ENCODE measurements around the gene AACS. TPM values are rescaled to one million over a fixed set of nuclear protein-coding genes. Genes with fewer than 3 reads are reported as not detected.

The AACS gene
- total and polyA plus RNA-seq, 4 donors = 15.4 to 33.5 (median 17.6) TPM

- 94 to 95% methylated on average over 43 of the region's 43 CpGs for WGBS, 2 donors
- H3K27me3 ChIP-seq (ENCODE audit: control insufficient read depth in 3 of 3, insufficient read depth in 3 of 3, low read length in 2 of 3) = no peaks in the 10 kb centered on the region
- no peak overlapping the region for H3K27ac ChIP-seq (ENCODE audit: low read depth in 1 of 2, low read length in 1 of 2)
- ATAC-seq (ENCODE audit: insufficient read depth, low FRiP score) (no peak), DNase-seq (no peak)
- TF ChIP-seq CTCF (IDR thresholded peaks at IDR 0.05; ENCODE audit: control extremely low read depth, extremely low read depth) = no peak
- H3K4me3 ChIP-seq = no peak overlapping the region
- H3K4me1 ChIP-seq (ENCODE audit: control insufficient read depth in 5 of 5, insufficient read depth in 5 of 5, low read length in 5 of 5) = no peaks in the 10 kb centered on the region
- peaks cover 0 to 5% (median 1%) of the 10 kb centered on the region in 4 donors for H3K36me3 ChIP-seq (ENCODE audit: control insufficient read depth in 4 of 4, insufficient read depth in 4 of 4, low read length in 4 of 4)
- H3K9ac ChIP-seq (ENCODE audit: insufficient read depth in 1 of 2, low read length in 2 of 2) = no peak overlapping the region
- H3K9me3 ChIP-seq (ENCODE audit: control insufficient read depth in 4 of 4, insufficient read depth in 3 of 4, low read length in 3 of 4) = peaks cover 0 to 3% (median 1%) of the 10 kb centered on the region in 4 donors
Measured at GRCh38 chr12:125024949-125025563, 40.2 kb upstream of the AACS start.

- ATAC-seq (ENCODE audit: insufficient read depth, low FRiP score) (no peak), DNase-seq (no peak)
- TF ChIP-seq CTCF (IDR thresholded peaks at IDR 0.05; ENCODE audit: control extremely low read depth, extremely low read depth) = no peak
- Histone ChIP-seq H3K4me3 (no peak overlapping the region), H3K9me3 (ENCODE audit: control insufficient read depth in 4 of 4, insufficient read depth in 3 of 4, low read length in 3 of 4) (peaks cover 0 to 3% (median 1%) of the 10 kb centered on the region in 4 donors), H3K9ac (ENCODE audit: insufficient read depth in 1 of 2, low read length in 2 of 2) (no peak overlapping the region), H3K36me3 (ENCODE audit: control insufficient read depth in 4 of 4, insufficient read depth in 4 of 4, low read length in 4 of 4) (peaks cover 0 to 5% (median 1%) of the 10 kb centered on the region in 4 donors), H3K4me1 (ENCODE audit: control insufficient read depth in 5 of 5, insufficient read depth in 5 of 5, low read length in 5 of 5) (no peaks in the 10 kb centered on the region), H3K27ac (ENCODE audit: low read depth in 1 of 2, low read length in 1 of 2) (no peak overlapping the region), H3K27me3 (ENCODE audit: control insufficient read depth in 3 of 3, insufficient read depth in 3 of 3, low read length in 2 of 3) (no peaks in the 10 kb centered on the region)
- WGBS, 2 donors = 91 to 94% methylated on average over 9 of the region's 9 CpGs
Measured at GRCh38 chr12:125025606-125026235, 39.5 kb upstream of the AACS start.

GRCh38 chr12:125028106-125028505 is 37.1 kb upstream of the AACS start:
- peaks cover 0 to 2% (median under 1%) of the 10 kb centered on the region in 4 donors for H3K9me3 ChIP-seq (ENCODE audit: control insufficient read depth in 4 of 4, insufficient read depth in 3 of 4, low read length in 3 of 4)
- 97 to 98% methylated on average over 8 of the region's 8 CpGs for WGBS, 2 donors
- ATAC-seq (ENCODE audit: insufficient read depth, low FRiP score) = no peak
- DNase-seq = no peak
- TF ChIP-seq CTCF (IDR thresholded peaks at IDR 0.05; ENCODE audit: control extremely low read depth, extremely low read depth) = no peak
- H3K27me3 ChIP-seq (ENCODE audit: control insufficient read depth in 3 of 3, insufficient read depth in 3 of 3, low read length in 2 of 3) = no peaks in the 10 kb centered on the region
- H3K4me1 ChIP-seq (ENCODE audit: control insufficient read depth in 5 of 5, insufficient read depth in 5 of 5, low read length in 5 of 5) = no peaks in the 10 kb centered on the region
- H3K4me3 ChIP-seq = no peak overlapping the region
- peaks cover 0 to 2% (median 1%) of the 10 kb centered on the region in 4 donors for H3K36me3 ChIP-seq (ENCODE audit: control insufficient read depth in 4 of 4, insufficient read depth in 4 of 4, low read length in 4 of 4)
- H3K27ac ChIP-seq (ENCODE audit: low read depth in 1 of 2, low read length in 1 of 2) = no peak overlapping the region
- H3K9ac ChIP-seq (ENCODE audit: insufficient read depth in 1 of 2, low read length in 2 of 2) = no peak overlapping the region
